M059J (cell line): ENCODE data around the gene DUOXA1. TPM values are rescaled to one million over a fixed set of nuclear protein-coding genes. Genes with fewer than 3 reads are reported as not detected.
A peak's percentile ranks its signal among the peaks of the same experiment; 100 is the strongest.
"Not testable (repeated sequence)": the region's sequence is repeated elsewhere in the genome, so short reads cannot be mapped to it uniquely, and the experiment has no call there.

ENCODE experiments used
- DNase-seq: peaks from one replicate; pipeline ENCODE4 v3.0.0-alpha.2; 2012; ENCODE audit warnings: low read depth
- total RNA-seq: library from RNA; depleted of rRNA; stranded (reverse); fragments of >200 nt; shearing (Covaris generic); gene quantifications from 2 replicates; pipeline ENCODE4 v1.2.3, GENCODE V29; 2014

The DUOXA1 gene
- total RNA-seq, 1 experiment from 2014 or later, result not detected

DNA sequence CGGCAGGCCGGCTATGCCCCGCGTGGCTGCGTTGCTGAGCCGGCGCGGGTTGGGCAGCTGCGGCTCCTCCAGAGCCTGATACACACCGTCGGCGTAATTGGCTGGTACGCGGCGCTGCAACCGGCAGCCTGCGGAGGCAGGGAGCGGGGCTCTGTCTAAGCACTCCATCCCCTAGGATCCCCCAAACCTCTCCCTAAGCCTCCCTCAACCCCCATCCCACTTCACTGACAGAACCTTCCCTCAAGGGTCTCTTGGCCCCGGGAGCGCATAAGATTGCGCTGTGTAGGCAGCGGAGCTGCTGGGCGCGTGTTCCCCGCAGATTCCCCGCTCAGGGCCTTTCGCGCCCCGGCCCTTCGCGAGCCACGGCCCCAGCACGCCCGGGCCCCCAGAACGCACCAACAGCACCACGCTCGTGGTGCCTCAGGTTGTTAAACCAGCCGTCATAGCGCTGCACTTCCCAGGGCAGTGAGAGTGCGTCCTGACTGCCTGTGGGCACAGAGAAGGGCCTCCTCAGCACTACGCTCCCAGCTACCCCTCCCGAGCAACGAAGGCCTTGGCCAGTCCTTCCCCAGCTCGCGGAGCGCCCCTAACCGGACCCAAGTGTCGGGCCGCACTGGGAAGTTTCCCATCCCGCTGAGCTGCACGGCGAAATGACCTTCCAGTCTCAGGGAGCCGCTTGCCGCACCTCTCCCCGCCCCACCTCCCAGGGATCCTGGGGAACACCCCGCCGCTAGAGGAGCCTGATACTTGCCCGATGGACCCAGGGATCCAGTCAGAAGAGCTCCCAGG, 16.9 kb downstream of the DUOXA1 start:
- no peak for DNase-seq

DNA sequence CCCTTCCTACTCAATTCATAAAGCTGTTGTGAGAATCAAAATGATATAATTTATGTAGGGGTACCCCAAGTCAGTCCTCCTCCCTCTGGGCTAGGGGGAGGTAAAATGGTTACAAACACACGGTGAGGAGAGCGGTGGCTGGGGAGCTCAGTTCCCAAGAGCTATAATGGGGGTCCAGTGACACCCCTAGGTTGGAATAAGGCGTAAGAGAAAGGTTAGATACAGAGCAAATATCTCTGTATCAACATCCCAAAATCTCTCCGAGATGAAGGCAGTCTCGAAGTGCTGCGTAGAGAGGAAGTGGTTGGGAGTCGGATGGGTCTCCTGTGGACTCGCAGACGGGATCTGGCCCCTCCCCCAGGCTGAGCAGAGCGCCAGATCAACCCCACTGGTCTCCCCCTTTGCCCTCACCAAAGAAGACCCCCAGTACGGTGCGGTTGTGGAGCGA, 17.5 kb downstream of the DUOXA1 start:
- no peak for DNase-seq

DNA sequence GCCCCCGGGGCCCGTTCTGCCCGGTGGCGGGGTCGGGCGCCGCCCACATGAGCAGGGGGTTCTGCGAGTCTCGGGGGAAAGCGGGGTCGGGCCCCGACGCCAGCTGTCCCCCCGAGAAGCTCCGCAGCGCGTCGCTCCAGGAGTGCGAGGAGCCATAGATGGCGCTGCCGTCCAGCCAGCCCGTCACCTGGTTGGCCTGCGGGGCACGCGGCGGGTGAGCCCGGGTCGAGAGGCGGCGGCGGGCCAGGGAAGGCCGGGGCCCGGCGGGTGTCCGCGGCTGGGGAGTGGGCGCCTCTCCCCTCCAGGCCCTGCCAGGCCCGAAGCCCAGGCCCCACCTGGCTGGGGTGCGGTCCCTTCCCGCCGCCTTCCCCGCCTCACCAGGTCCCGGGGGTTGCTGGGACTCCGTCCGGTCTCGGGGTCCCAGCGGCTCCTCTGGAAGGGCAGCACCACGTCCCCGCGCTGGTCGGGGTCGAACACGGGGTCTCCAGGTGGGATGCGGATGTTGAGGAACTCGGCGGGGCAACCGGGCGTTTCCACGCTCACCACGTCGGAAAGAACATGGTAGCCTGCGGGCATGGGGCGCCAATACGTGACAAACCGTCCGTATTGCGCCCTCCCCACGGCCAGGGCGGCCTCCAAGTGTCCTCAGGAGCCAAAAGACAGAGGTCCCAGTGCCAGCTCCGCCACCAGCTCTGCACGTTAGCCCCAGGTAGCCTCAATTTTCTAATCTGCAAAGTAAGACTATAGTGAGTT, 18.1 kb downstream of the DUOXA1 start:
- DNase-seq, result no peak

DNA sequence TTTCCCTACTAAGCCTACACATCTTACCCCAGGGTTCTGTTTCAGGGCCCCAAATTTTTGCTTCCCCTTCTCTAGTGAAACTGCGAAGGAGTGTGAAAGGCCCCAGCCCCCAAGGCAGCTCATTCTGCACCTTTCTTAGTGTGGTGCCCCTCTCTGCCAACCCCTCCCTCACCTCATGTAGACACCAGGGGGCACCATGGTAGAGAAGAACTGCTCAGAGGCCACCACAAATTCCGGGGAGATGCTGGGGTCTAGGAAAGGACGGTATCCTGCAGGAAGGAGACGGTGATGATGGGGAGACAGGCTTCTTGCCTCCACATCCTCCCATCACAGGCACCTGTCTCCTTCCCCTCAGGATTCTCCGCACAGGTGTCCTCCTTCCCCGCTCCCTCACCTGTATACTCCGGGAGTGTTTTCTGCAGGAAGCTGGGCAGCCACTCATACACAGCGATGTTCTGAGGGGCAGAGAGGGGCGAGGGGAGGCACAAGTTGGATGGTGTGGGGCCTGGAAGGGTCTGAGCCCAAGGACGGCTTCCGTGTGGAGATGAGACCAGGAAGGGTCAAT, 19.3 kb downstream of the DUOXA1 start:
- no peak for DNase-seq

DNA sequence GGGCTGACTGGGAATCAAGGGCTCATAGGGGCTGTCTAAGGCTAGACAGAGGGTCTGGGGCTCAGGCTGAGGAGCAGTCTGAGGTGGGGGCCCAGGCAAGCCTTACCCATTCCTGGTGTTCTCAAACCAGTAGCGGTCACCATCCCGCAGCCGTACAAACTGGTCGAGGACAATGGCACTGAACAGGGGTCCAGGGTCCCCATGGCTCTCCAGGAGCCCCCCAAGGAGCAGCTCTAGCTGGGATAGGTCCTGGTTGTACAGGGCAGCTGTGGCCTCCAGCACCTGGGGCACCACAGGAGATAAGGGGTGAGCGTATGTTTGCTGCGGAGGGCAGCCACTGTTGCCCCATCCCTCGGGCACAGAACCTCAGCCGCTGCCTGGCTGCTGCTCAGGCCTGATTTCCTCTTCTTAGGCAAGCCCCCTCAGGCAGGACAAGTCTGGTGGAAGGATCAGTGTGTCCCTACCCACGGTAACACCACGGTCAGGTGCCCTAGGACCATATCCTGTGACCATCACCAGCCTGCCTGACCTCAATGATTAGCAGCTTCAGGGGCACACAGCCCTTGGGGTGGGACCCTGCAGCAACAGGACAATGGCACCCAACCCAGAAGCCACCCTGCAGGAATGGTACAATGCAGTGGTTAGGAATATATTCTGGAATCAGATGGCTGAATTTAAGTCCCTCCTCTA, 21.6 kb downstream of the DUOXA1 start:
- DNase-seq, result no peak

DNA sequence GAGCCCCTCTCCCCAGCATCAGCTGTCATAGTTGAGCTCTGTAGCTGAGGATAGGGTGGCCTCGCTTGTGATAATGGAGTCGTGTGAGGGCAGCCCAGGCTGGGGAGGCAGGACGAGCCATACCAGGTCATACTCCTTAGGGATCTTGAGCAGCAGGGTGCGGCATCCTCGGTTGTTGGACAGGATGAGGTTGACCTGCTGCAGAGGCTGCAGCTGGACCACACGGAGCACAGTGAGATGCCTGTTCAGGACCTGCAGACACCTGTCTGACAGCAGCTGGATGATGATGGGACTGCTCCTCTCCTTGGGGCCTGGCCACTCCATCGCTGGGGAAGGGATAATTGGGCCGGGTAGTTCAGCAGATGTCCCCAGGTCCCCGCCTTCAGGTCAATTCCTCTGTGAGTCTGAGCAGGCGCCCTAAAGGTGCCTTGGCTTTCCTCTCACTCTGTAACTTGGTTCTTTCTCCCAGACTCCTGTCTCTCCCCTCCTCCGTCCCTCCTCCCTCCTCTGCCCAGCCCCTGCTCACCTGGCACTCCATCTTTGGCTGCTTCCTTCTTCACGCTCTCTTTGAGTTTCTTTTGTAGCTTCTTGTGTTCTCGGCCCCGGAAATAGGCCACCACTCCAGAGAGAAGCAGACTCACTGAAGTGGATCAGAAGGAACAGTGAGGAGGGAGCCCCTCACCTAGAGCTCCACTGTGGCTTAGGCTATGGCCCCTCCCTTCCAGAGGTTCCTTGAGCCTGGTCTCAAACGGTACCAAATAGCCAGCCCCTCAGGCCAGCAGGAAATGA, 23.5 kb downstream of the DUOXA1 start:
- DNase-seq, result no peak

DNA sequence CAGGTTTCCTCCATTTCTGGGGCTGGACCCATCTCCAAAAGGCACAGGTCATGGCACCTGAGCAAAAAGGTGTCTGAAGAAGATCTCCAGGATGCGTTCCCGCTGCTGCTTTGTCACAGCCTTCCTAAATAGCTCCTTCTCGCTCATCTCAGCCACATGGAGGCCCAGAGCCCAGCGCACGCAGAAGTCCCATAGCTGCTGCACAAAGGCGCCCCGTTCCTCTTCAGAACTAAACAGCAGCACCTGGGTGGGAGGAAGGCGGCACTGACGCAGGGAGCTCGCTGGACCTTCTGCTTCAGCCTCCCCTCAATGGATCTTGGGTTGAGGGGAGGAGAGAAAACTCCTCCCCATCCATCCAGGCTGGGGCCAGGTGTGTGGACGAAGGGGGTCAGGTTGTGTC, 24.1 kb downstream of the DUOXA1 start:
- DNase-seq, result no peak

DNA sequence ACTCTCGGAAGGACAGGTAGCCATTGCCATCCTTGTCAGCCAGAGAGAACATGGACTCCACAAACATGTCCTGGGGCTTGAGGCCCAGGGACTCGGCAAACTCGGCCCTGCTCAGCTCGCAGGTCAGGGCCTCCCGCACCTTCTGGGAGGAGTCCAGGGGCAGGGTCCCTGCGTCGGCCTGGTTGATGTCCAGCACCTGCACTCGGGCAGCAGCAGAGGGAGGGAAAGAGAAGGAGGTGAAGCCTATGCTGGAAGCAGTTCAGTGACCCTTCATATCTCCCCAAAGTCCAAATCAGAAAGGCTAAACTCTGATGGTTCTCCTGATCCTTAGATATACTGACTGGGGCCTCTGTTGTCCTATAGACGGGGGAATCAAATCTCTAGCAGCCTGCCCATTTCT, 25.5 kb downstream of the DUOXA1 start:
- not testable (repeated sequence) for DNase-seq

DNA sequence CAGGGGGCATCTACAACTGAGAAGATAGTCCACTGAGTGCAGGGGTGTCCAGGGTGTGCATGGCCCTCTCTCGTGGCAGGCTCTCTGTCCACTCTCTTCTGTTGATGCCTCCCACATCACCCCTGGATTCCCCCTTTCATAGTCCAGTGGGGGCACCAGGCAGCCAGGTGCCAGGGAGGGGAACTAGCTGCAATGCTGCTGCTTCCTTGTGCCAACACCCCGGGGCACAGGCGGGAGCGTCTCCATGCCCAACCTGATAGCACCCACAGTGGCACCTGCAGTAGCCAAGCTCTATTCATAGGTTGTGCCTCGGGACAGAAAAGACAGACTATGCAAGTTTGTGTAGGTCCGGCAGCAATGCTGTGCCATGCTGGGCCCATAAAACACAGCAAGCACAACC, 27.5 kb downstream of the DUOXA1 start:
- no peak for DNase-seq

DNA sequence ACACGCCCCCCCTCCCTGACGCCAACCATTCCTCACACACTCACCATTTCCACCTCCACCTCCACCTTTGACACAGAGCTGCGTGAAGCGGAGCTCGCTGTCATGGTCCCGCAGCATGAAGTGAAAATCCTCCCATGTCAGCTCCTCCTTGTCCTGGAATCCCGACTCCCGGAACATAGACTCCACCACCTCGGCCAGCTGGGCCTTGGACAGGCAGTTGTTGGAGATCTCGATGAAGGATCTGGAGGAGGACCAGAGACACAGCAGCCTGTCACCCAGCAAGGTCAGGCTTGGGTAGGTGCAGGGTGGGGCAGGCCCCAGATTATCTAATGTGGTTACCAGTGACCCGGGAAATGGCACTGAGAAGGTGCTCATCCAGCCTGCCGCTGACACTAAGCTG, 27.9 kb downstream of the DUOXA1 start:
- no peak for DNase-seq

DNA sequence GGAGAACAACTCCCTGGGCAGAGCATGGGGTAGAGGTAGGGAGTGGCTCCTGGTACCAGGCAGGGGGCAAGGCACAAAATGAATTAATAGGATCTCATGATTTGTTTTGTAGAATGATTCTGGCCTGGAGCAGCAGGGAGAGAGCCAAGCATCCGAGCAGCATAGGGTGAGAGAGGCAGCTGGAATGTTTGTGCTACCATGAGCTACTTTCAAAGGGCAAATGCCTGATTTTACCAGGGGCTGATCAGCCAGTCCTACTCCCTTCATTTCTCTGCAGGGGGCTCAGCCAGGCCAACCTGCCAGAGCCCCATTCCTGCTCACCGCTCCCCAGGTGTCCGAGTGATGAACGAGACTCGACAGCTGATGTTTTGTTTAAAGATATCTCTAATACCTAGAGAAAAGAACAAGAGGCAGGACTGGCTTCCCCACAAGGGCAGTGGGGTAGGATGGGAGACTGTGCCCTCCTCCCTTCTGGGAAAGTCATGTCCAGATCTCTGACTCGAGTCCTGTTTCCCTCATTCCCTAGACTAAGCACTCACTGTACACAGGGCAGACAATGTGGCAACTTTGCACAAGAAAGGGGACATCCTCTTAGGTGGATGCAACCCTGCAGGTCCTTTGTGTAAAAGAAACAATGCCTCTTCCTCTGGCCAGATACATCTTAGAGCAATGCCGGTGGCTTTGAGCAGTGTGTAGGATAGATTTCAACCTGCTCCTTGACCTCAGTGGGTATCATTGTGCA, 28.6 kb downstream of the DUOXA1 start:
- DNase-seq, result no peak

DNA sequence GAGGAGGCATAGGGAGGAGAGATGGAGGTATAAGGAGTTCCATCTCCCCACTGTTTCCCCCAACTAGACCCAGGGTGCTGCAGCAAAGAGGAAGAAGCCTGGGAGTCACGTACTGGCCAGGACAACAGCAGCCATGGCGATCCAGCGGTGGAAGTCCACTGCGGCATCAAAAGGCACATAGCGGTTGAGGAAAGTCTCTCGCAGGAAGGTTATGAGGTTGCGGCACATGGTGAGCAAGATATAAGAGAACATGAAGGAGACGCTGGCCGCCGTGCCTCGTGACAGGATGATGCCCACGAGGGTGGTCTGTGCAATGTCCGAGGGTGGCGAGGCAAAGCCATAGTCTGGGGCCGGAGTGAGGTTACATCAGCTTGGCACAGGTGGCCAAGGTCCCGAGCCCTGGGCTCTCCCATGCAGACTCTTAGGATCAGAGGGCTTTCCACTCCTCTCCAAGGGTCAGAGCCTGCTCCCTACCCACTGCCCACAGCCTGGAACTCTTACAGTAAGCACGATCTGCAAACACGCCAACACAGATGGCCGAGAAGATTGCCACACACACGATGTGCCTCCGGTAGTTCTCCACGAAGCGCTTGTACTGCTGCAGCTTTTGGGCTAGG, 30.0 kb downstream of the DUOXA1 start:
- no peak for DNase-seq

DNA sequence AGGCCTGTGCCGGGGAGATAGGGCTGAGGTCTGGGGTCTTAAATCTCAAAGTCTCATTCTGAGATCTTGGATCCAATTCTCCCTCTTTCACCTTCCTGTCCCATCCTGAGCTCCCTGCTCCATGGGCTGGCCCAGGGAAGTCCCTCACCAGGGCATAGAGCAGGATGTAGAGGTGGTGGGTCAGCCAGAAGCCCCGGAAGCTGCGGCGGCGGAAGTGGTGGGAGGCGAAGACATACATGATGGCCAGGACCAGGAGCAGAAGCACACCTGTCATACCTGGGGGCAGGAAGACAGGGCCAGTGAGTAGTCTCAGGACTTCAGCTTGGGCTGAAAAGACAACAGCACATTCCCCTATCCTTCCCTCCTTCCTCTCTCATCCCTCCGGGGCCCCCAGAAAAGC, 32.2 kb downstream of the DUOXA1 start:
- DNase-seq, result no peak

DNA sequence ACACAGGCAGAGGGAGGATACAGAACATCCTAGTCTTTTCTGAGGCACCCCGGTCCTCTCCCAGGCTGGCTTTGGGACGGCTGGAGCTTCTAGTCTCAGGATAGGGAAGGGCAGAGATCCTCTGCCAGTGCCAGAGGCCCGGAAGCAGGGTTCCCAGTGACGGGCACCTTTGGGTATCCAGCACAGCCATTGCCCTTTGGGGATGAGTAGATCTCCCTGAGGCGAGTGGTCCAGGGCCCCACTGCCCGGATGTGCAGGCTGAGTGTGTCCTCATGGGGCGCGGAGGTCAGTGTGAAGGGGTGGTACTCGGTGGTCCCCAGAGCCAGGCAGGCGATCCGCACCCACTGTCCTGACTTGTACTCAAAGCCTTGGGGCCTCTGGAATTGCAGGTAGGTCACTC, 34.0 kb downstream of the DUOXA1 start:
- DNase-seq, result no peak

DNA sequence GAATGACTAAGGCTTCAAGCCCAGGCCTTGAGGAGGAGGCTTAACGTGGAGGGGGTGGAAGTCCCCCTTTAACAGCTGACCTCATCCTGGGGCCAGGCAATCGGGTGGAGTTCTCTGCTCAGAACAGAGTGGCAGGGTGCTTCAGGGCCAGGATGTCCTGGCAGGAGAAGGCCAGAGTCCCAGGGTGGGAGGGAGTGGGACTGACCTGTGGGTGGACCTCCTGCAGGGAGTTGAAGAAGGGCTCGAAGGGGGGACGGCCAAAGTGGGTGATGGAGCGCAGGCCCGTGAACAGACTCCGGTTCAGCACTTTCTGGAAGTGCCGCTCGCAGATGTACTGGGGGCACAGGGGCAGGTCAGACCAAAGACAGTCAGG, 35.3 kb downstream of the DUOXA1 start:
- no peak for DNase-seq

DNA sequence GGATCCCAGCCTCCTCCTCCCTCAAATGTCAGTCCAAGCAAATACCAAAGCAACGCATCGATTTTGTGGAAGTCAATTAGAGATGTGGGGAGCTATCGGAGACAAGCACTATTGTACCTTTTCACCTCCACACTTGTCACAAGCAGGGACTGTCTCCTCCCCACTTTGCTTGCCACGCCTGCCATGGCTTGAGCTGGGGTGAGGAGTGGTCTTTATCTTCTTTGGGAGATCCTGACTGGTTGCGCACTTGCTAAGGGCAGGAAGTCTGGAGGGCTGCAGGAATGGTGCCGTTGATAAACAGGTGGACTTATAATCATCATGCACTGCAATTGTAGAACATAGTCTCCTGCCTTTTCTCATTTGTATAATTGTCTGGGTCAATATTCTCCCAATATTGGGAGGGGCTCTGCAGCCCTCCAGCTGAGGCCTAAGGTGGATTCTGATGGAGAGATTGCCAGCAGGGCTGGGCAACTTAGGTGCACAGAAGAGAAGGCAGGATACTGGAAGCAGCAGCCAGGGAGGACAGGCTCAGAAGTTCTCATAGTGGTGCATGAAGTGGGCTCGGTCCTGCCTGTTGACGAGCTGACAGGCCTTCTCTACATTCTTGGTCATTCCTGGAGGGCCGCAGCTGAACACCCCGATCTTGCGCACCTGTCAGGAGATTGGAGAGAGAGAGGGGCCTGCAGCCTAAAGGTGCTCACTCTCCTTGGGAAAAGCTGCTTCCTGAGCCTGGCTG, 35.9 kb downstream of the DUOXA1 start:
- no peak for DNase-seq

DNA sequence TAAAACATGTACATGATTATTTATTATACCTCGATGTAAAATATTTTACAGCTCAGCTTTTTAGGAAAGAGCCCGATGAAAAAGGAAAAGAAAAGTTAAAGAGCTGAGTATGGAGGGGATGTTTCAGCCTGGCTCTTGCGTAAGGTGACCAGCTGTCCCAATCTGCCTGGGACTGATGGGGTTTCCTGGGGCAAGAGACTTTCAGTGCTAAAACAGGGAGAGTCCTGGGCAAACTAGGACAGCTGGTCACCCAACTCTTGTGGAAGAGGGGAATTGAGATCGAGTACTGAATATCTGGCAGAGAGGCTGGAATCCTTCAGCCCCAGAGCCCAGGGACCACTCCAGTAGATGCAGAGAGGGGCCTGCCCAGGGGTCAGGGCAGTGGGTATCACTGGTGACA, 36.7 kb downstream of the DUOXA1 start:
- DNase-seq, result no peak

DNA sequence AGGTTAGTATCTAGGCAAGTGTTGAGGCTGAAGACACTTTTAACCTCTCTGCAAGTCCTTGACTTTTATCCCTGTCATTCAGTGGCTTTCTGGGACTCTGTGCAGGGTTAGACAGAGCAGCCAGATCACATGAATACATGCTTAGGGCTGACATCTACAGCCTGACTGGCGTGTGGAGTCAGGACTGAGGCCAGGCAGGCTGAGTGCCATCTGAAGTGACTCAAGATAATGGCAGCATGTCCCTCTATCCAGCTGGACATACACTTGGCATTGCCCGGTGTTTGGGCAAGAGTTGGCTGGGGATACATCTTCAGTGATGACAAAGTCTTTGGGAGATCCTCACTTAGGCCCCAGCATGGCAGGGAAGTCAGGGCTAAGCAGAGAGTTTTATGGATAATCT, 38.1 kb downstream of the DUOXA1 start:
- no peak for DNase-seq

DNA sequence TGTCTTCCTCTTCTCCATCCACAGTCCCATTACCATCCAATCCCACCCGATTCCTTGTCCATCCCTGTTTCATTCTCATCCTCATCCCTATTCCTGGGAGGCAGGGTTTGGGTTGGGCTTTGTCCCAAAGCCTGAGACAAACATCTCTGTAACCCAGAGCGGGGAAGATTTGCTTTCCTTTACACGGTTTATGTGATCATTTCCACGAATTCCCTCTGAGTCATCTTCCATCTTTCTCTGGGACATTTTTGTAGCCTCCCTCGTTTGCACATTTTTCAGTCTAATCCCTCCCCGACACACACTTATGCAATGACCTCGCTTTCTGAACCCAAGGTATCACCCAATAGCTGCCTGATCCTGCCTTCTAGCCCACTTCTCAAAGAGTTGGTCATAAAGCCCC, 38.5 kb downstream of the DUOXA1 start:
- peak; percentile 65 for DNase-seq
